GM18498 (cell line): ENCODE results near the gene DNMT3A.

ENCODE experiments used
- ATAC-seq: cut with Tn5 transposase; IDR thresholded peaks from one replicate; pipeline ENCODE4 v1.9.1; 2021; ENCODE audit warnings: mild to moderate bottlenecking, moderate library complexity; ENCODE audit not compliant: unreplicated experiment

DNMT3A gene

GRCh38 chr2:25347205-25347815, 5.6 kb upstream of the DNMT3A start:
- ATAC-seq = no peak

- ATAC-seq = no peak
Measured at GRCh38 chr2:25343187-25343825, 1.6 kb upstream of the DNMT3A start.

- ATAC-seq = peak; percentile 79
Measured at GRCh38 chr2:25342372-25343186, 854 bp upstream of the DNMT3A start.

- ATAC-seq = peak; percentile 29
Measured at GRCh38 chr2:25341011-25341727, 556 bp downstream of the DNMT3A start.

- ATAC-seq = no peak
Measured at GRCh38 chr2:25340181-25340921, 1.4 kb downstream of the DNMT3A start.

- ATAC-seq = no peak
Measured at GRCh38 chr2:25339791-25340180, 1.9 kb downstream of the DNMT3A start.

GRCh38 chr2:25339211-25339674, 2.5 kb downstream of the DNMT3A start:
- ATAC-seq = no peak

- ATAC-seq = no peak
Measured at GRCh38 chr2:25338401-25338800, 3.3 kb downstream of the DNMT3A start.

- no peak for ATAC-seq
Measured at GRCh38 chr2:25337891-25338290, 3.8 kb downstream of the DNMT3A start.

- no peak for ATAC-seq
Measured at GRCh38 chr2:25337276-25337675, 4.4 kb downstream of the DNMT3A start.

- ATAC-seq = no peak
Measured at GRCh38 chr2:25336383-25336841, 5.3 kb downstream of the DNMT3A start.

- no peak for ATAC-seq
Measured at GRCh38 chr2:25335971-25336370, 5.8 kb downstream of the DNMT3A start.

GRCh38 chr2:25335204-25335603, 6.5 kb downstream of the DNMT3A start:
- ATAC-seq = no peak

- no peak for ATAC-seq
Measured at GRCh38 chr2:25334482-25334881, 7.2 kb downstream of the DNMT3A start.

- ATAC-seq = no peak
Measured at GRCh38 chr2:25333981-25334380, 7.7 kb downstream of the DNMT3A start.

- ATAC-seq = no peak
Measured at GRCh38 chr2:25332571-25332970, 9.2 kb downstream of the DNMT3A start.

- ATAC-seq = no peak
Measured at GRCh38 chr2:25331686-25332365, 9.9 kb downstream of the DNMT3A start.

GRCh38 chr2:25330937-25331336, 10.8 kb downstream of the DNMT3A start:
- no peak for ATAC-seq

GRCh38 chr2:25330273-25330672, 11.5 kb downstream of the DNMT3A start:
- no peak for ATAC-seq
